Sigmoid colon (tissue), 7 donors: Measurements from ENCODE around the gene MRTFB. TPM values are rescaled to one million over a fixed set of nuclear protein-coding genes. Genes with fewer than 3 reads are reported as not detected.

Experiments used
- DNase-seq: peaks from one replicate; pipeline ENCODE4 v3.0.0-alpha.2; 2019
- H3K27ac ChIP-seq, 4 donors: fragments of 200-600 bp; sonication (generic); one replicate each; pipeline ENCODE4 v1.5.1; 2016 to 2019; ENCODE audit warnings: mild to moderate bottlenecking in 1 of 4
- H3K27me3 ChIP-seq, 3 donors: fragments of 200-600 bp; sonication (generic); one replicate each; pipeline ENCODE4 v1.5.1; 2019; ENCODE audit warnings: mild to moderate bottlenecking in 1 of 3
- H3K36me3 ChIP-seq, 4 donors: fragments of 200-600 bp; sonication (generic); one replicate each; pipeline ENCODE4 v1.5.1; 2016 to 2019
- H3K4me1 ChIP-seq, 4 donors: fragments of 200-600 bp; sonication (generic); one replicate each; pipeline ENCODE4 v1.5.1; 2017 to 2019
- H3K4me3 ChIP-seq, 4 donors: fragments of 200-600 bp; sonication (generic); one replicate each; pipeline ENCODE4 v1.5.1; 2017 to 2019; ENCODE audit warnings: mild to moderate bottlenecking in 2 of 4, moderate library complexity in 1 of 4
- H3K9me3 ChIP-seq, 4 donors: fragments of 200-600 bp in 3 of 4; sonication (generic) in 3 of 4; one replicate each; pipeline versions ENCODE4 v1.5.1 to v1.6.1; 2013 to 2019
- CTCF ChIP-seq, 4 experiments: fragments of 450-650 bp in 3 of 4; fragments of 200-600 bp in 1 of 4; IDR thresholded peaks; one replicate each; pipeline ENCODE4 v1.5.1; 2016 to 2019; ENCODE audit warnings: antibody characterized with exemption in 4 of 4, mild to moderate bottlenecking in 3 of 4, moderate library complexity in 2 of 4
- EP300 ChIP-seq, 4 donors: sonication (generic); formaldehyde crosslinking; IDR thresholded peaks; one replicate each; pipeline ENCODE4 v1.6.1; 2017; ENCODE audit warnings: antibody characterized with exemption in 4 of 4
- POLR2A ChIP-seq, 2 donors: fragments of 450-650 bp; IDR thresholded peaks; one replicate each; pipeline ENCODE4 v1.6.1; 2016; ENCODE audit warnings: antibody characterized with exemption in 2 of 2, mild to moderate bottlenecking in 2 of 2, moderate library complexity in 2 of 2
- POLR2AphosphoS5 ChIP-seq, 4 donors: sonication (generic); formaldehyde crosslinking; IDR thresholded peaks; one replicate each; pipeline ENCODE4 v1.6.1; 2017; ENCODE audit warnings: antibody characterized with exemption in 4 of 4
- WGBS, 2 donors: extraction: QIAGEN DNeasy Blood & Tissue Kit; methylation state at CpG; one replicate each; pipeline ENCODE4 v1.1.7; 2013; 5-methylcytosine and 5-hydroxymethylcytosine counted together
- intact Hi-C: fragments of 100-400 bp; cut with DNase I; formaldehyde crosslinking; loops from one replicate; pipeline ENCODE4 v1.15.1; 2023
- polyA plus RNA-seq, 3 donors: library from polyadenylated mRNA; stranded (reverse); fragments of 200-250 nt; gene quantifications; one replicate each; pipeline ENCODE4 v1.2.3, GENCODE V29; 2013
- total RNA-seq, 4 donors: library from RNA; depleted of rRNA; stranded (reverse); fragments of >200 nt; gene quantifications; one replicate each; pipeline ENCODE4 v1.1.0, GENCODE V29; 2016
- donor health status: healthy with polysubstance abuse.
- donor health status: Bipolar disorder and iron deficiency.
- donor health status: healthy.

MRTFB gene
- total and polyA plus RNA-seq, 7 donors: 4.6 to 44.6 (median 23.2) TPM

- TF ChIP-seq POLR2A (IDR thresholded peaks at IDR 0.05) (no peak), EP300 (IDR thresholded peaks at IDR 0.05) (no peak), CTCF (IDR thresholded peaks at IDR 0.05) (no peak), POLR2AphosphoS5 (IDR thresholded peaks at IDR 0.05) (no peak)
- H3K36me3 ChIP-seq: no peaks in the 10 kb centered on the region
- no peaks in the 10 kb centered on the region for H3K27me3 ChIP-seq
- H3K9me3 ChIP-seq: no peaks in the 10 kb centered on the region
- H3K4me3 ChIP-seq: peak overlapping the region; percentile 4 to 38 (median 29)
- WGBS, 2 donors: 84 to 91% methylated on average over 5 of the region's 5 CpGs
- peaks cover 0 to 47% (median 20%) of the 10 kb centered on the region in 4 donors for H3K4me1 ChIP-seq
- no peak for DNase-seq
- intact Hi-C loops: loop anchor here (5.0 kb wide), 2 partner anchors 115 to 265 kb away; partner anchors contain the start of genes ERCC4 and MRTFB
- peak overlapping the region; percentile 62 to 74 (median 68) for H3K27ac ChIP-seq
These were observed 115.7 kb downstream of the MRTFB start for GRCh38 chr16:14186795-14187221.

DNA sequence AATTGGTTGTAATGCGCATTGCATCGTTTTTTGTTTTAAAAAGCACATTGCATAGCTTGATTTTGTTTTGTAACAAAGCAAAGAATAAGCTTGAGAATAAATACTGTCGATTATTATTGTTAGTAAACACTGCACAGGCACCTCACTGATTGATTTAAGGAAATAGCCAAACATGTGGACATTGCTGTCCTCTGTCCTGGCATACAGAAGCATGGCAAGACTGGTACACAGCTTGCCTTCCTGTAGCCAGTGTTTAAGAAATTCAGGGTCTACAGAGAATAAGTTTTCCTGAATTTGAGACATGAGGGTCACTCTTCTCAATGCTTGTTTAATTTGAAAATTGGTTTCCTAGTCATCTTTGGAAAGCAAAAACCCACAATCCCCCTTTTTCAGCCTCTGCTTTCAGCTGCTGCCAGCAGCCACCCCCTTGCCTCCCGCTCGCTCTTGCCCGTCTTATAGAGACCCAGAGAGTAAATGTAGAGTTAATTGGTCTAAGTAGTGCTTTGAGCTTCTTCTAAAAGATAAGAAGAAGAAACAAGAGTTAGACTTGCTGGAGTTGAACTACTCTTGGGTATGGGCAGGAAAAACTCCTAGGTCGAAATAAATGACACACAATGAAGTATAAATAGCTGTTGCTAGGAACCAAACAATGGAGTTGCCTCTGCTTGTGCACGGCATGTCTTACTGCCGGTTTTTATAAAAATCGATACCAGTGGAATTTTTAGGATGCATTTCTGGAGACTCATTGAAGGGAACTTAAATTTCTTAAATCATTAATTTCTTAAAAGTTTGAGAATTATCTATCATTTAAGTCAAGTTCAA is 116.6 kb downstream of the MRTFB start:
- no peak for TF ChIP-seq EP300 (IDR thresholded peaks at IDR 0.05)
- no peak for TF ChIP-seq POLR2AphosphoS5 (IDR thresholded peaks at IDR 0.05)
- no peak for TF ChIP-seq CTCF (IDR thresholded peaks at IDR 0.05)
- TF ChIP-seq POLR2A (IDR thresholded peaks at IDR 0.05): no peak
- 82 to 91% methylated on average over 10 of the region's 10 CpGs for WGBS, 2 donors
- Histone ChIP-seq H3K4me1 (peaks cover 0 to 39% (median 16%) of the 10 kb centered on the region in 4 donors), H3K27me3 (no peaks in the 10 kb centered on the region), H3K36me3 (no peaks in the 10 kb centered on the region), H3K27ac (peak overlapping the region in 3 of 4 donors; percentile 65 to 74 (median 71)), H3K9me3 (no peaks in the 10 kb centered on the region), H3K4me3 (peak overlapping the region; percentile 4 to 38 (median 29))
- DNase-seq: no peak
- intact Hi-C loops: loop anchor here (5.0 kb wide), 2 partner anchors 115 to 265 kb away; partner anchors contain the start of genes ERCC4 and MRTFB

- no peak for TF ChIP-seq CTCF (IDR thresholded peaks at IDR 0.05)
- TF ChIP-seq EP300 (IDR thresholded peaks at IDR 0.05): no peak
- no peak for TF ChIP-seq POLR2AphosphoS5 (IDR thresholded peaks at IDR 0.05)
- TF ChIP-seq POLR2A (IDR thresholded peaks at IDR 0.05): no peak
- intact Hi-C loops: no loop called here
These were observed 122.3 kb downstream of the MRTFB start for GRCh38 chr16:14193316-14193871.

GRCh38 chr16:14194721-14195120 is 123.6 kb downstream of the MRTFB start:
- Histone ChIP-seq H3K4me3 (no peak overlapping the region), H3K27ac (no peak overlapping the region), H3K27me3 (no peaks in the 10 kb centered on the region), H3K4me1 (no peaks in the 10 kb centered on the region), H3K36me3 (no peaks in the 10 kb centered on the region), H3K9me3 (no peaks in the 10 kb centered on the region)
- intact Hi-C loops: no loop called here
- DNase-seq: no peak
- WGBS, 2 donors: 87 to 88% methylated on average over 5 of the region's 5 CpGs
- no peak for TF ChIP-seq POLR2A (IDR thresholded peaks at IDR 0.05)
- TF ChIP-seq CTCF (IDR thresholded peaks at IDR 0.05): no peak
- no peak for TF ChIP-seq EP300 (IDR thresholded peaks at IDR 0.05)
- TF ChIP-seq POLR2AphosphoS5 (IDR thresholded peaks at IDR 0.05): no peak

More at GRCh38 chr16:14193316-14193871, 122.3 kb downstream of the MRTFB start:
- DNase-seq: no peak
- Histone ChIP-seq H3K27ac (no peak overlapping the region), H3K4me1 (no peaks in the 10 kb centered on the region), H3K36me3 (no peaks in the 10 kb centered on the region), H3K9me3 (no peaks in the 10 kb centered on the region), H3K4me3 (no peak overlapping the region), H3K27me3 (no peaks in the 10 kb centered on the region)
- 47 to 50% methylated on average over 6 of the region's 6 CpGs for WGBS, 2 donors
